ENCODE measurements around the gene ELOVL5.

Gene ELOVL5

GRCh38 chr6:53236241-53236640 lies 112.5 kb downstream of the ELOVL5 start:
- DNase-seq = no peak

GRCh38 chr6:53235508-53235907 lies 113.2 kb downstream of the ELOVL5 start:
- DNase-seq = no peak

GRCh38 chr6:53233309-53233708 lies 115.4 kb downstream of the ELOVL5 start:
- DNase-seq = no peak

- no peak for DNase-seq
Measured at GRCh38 chr6:53230775-53231467, 117.8 kb downstream of the ELOVL5 start.

- no peak for DNase-seq
Measured at GRCh38 chr6:53227847-53228246, 120.9 kb downstream of the ELOVL5 start.

- DNase-seq = no peak
Measured at GRCh38 chr6:53220605-53221004, 128.1 kb downstream of the ELOVL5 start.
